Fibroblast of skin of back (primary cell): ENCODE results near the gene CAND1.
A peak's percentile ranks its signal among the peaks of the same experiment; 100 is the strongest.

Source experiments
- DNase-seq: peaks from one replicate; pipeline ENCODE4 v3.0.0-alpha.2; 2013

CAND1 gene

GRCh38 chr12:67348683-67349082, 79.5 kb downstream of the CAND1 start:
- DNase-seq, result no peak

- DNase-seq, result peak; percentile 34
Observed at GRCh38 chr12:67352682-67353081, 83.5 kb downstream of the CAND1 start.

GRCh38 chr12:67354322-67354721, 85.2 kb downstream of the CAND1 start:
- DNase-seq, result no peak

- peak; percentile 50 for DNase-seq
Observed at GRCh38 chr12:67354966-67355365, 85.8 kb downstream of the CAND1 start.

- peak; percentile 72 for DNase-seq
Observed at GRCh38 chr12:67355428-67356379, 86.5 kb downstream of the CAND1 start.

GRCh38 chr12:67356380-67356774, 87.2 kb downstream of the CAND1 start:
- DNase-seq, result no peak

GRCh38 chr12:67357376-67358125, 88.4 kb downstream of the CAND1 start:
- DNase-seq, result no peak

- DNase-seq, result peak; percentile 97
Observed at GRCh38 chr12:67358781-67359338, 89.7 kb downstream of the CAND1 start.

- no peak for DNase-seq
Observed at GRCh38 chr12:67362526-67362925, 93.4 kb downstream of the CAND1 start.

GRCh38 chr12:67364228-67364627, 95.1 kb downstream of the CAND1 start:
- peak; percentile 58 for DNase-seq

- DNase-seq, result peak; percentile 25
Observed at GRCh38 chr12:67365131-67365530, 96.0 kb downstream of the CAND1 start.

- no peak for DNase-seq
Observed at GRCh38 chr12:67367843-67368242, 98.7 kb downstream of the CAND1 start.
